ENCODE results near the gene TMEM165.

DNA sequence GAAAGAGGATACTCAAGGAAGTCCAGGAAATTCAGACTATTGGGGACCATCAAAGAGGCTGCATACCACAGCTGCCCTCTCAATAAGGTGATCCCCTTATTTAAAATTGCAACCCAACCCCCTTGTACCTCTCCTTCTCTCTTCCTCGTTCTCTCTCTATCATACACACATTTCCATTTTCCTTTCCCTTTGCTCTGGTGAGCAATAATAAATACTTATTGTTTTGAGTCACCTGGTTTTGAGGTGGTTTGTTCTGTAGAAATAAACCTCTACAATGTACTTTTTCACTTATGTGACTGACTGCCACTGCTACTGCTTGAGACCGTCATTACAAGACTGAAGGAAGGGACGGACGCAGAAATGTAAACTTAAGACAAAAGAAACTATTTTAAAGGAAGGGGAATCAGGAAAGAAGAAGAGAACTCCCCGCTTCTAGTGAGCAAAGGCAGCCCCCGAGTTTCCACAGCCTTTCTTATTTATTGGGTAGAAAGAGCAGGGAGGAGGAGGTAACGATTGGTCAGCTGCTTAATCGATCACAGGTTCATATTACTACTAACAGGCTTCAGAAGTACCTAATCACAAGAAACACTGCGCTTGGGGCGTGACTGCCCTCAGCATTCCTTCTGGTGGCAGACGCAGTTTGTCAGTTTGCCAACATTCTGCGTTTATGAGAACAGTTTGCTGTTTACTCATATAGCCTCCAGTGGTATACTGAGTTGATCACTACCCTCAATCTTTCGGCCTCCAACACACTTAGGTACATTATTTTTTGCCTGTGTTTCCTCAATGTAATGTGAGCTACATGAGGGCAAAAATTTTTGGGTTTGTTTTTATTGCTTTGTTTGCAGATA, 16.9 kb upstream of the TMEM165 start:
- TF ChIP-seq POLR2AphosphoS5 (IDR thresholded peaks at IDR 0.05) (no peak), POLR2A (IDR thresholded peaks at IDR 0.05) (no peak)
